HG03196 (cell line): Measurements from ENCODE around the gene PRR5.

Experiments
- ATAC-seq: cut with Tn5 transposase; IDR thresholded peaks from one replicate; pipeline ENCODE4 v1.9.1; 2021; ENCODE audit not compliant: unreplicated experiment

Gene PRR5

DNA sequence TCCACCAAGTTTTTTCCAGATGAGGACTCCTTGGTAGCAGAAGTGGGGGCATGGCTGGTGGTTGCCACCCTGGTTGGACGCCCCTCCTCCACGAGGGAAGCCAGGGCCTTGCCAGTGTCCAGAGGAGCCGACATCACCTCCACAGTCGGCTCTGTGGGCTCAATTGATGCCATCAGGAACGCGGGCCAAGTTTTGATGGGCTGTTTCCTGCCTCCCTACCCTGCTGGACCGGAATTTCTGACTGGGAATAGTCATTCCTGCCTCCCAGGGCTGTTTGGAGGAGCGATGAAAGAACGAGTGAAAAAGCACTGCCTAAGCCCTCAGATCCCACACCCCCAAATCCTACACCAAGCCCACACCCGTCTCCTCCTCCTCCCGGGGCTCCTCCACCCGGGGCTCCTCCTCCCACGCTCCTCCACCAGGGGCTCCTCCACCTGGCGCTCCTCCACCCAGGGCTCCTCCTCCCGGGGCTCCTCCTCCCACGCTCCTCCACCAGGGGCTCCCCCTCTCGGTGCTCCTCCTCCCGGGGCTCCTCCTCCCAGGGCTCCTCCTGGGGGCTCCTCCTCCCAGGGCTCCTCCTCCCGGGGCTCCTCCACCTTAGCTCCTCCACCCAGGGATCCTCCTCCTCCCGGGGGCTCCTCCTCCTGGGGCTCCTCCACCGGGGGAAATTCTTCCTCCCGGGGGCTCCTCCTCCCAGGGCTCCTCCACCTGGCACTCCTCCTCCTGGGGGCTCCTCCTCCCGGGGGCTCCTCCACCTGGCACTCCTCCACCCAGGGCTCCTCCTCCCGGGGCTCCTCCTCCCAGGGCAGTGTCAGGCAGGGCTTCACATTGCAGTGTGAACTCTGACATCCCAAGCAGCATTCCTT is 10.0 kb upstream of the PRR5 start:
- ATAC-seq: no peak

DNA sequence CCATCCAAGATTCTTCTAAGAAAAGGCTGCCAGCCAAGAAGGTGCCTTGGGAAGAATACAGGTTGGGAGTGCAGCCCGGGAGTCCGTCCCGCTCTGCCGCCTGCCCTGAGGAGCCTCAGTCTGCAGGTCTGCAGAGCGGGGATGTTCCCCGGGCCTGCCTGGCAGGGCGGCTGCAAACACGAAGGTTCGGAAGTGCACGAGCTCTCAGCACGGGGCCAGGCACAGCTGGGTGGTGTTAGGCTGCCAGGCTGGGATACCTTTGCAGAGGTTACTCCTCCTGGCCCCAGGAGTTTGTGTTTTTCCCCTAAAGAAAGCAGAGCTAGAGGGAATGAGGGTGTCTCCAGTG is 9.4 kb upstream of the PRR5 start:
- no peak for ATAC-seq

- ATAC-seq: no peak
Measured at GRCh38 chr22:44693145-44693544, 8.9 kb upstream of the PRR5 start.

GRCh38 chr22:44693756-44694155 is 8.2 kb upstream of the PRR5 start:
- ATAC-seq: no peak

DNA sequence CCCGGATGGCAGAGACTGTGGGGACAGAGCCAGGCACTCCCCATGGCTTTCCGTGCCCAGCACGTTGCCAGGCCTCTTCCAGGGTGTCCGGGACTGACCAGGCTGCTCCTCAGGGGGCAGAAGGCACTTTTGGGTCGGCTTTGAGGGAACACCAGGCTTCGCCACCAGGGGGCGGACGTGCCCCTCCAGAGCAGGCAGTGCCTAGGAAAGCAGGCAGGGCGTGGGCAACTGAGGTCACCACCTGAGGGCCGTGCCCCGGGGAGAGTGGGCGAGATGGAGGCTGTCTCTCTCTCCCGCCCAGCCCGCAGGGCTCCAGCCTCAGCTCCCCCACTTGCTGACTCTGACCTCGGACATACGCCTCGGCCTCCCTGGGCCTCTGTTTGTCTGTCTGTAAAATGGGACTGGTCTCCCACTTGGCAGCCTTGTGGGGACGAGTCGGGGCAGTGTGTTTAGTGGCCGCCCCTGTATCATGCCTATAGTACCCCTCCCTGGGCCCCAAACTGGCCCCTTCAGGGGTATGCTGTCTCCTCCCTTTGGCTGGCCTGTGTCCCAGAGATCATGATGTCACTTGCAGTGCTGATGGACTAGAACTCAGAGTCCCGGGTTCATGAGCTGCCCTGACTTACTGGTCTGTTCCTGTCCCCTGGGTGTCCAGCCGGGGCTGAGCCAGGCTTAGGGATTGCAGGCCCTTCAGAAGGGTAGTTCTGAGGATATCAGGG is 4.4 kb upstream of the PRR5 start:
- no peak for ATAC-seq

- no peak for ATAC-seq
Measured at GRCh38 chr22:44698531-44699421, 3.2 kb upstream of the PRR5 start.

DNA sequence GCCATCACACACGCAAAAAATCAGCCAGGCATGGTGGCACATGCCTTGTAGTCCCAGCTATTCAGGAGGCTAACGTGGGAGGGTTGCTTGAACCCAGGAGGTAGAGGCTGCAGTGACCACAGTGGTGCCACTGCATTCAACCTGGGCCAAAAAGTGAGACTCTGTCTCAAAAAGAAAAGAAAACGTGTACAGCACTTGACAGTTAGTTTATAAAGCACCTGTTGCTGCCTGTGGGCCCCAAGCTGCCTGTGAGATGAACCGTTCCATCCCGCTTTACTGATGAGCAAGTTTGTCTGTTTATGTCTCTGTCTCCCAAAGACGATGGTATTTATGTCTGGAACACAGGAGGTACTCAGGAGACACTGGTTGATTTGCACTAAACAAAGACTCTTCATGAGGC is 1.5 kb upstream of the PRR5 start:
- ATAC-seq: no peak

GRCh38 chr22:44701187-44701790 is 715 bp upstream of the PRR5 start:
- no peak for ATAC-seq

DNA sequence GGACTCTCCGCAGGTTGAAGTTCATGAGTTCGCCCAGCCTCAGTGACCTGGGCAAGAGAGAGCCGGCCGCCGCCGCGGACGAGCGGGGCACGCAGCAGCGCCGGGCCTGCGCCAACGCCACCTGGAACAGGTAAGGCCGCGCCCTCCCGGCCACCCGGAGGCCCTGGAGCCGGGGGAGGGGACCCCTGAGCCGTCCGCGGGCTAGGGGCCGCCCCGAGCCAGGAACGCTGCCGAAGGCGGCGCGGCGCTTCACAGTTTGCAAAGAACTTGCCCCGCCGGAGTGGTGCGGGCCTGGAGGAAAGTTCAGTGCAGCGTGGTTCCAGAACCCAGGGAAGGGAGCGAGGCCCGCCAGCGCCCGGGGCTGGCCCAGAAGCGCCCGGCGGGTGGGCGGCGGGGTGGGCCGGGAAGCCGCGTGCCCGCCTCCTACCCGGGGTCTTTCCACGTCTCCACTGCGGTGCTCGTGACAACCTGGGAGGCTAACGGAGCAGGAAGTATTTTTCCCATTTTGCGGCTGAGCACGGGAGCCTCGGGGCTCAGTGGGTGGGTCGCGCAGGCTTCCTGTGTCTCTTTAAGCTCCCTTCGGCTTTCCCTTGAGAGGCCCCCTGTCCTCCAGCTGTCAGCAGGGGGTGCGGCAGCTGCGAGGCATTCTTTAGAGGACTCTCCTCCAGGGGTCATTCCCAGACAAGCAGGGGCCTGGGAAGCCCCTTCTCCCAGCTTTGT is 635 bp downstream of the PRR5 start:
- peak; percentile 22 for ATAC-seq

DNA sequence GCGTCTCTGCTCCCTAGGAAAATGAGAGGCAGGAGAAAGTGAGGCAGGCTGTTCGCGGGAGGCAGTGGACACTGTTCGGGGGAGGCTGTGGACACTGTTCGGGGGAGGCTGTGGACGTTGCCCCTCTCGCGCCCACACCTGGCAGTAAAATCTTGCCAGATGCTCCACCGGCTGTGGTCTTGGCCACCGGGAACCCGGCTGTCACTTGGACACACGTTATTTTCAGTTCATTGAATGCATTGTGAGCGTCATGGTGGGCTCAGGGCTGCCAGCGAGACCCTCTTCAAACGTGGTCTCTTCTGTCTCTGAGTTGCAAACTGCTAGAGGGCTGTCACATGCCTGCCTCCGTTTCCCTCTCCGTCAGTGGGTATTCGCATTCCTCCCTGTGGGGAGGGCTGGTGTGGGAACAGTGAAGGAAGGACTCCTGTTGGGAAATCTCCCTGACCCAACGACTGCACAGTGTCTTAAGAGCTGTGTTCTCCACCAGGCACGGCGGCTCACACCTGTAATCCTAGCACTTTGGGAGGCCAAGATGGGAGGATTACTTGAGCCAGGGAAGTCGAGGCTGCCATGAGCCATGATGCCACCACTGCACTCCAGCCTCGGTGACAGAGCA is 1.4 kb downstream of the PRR5 start:
- no peak for ATAC-seq

DNA sequence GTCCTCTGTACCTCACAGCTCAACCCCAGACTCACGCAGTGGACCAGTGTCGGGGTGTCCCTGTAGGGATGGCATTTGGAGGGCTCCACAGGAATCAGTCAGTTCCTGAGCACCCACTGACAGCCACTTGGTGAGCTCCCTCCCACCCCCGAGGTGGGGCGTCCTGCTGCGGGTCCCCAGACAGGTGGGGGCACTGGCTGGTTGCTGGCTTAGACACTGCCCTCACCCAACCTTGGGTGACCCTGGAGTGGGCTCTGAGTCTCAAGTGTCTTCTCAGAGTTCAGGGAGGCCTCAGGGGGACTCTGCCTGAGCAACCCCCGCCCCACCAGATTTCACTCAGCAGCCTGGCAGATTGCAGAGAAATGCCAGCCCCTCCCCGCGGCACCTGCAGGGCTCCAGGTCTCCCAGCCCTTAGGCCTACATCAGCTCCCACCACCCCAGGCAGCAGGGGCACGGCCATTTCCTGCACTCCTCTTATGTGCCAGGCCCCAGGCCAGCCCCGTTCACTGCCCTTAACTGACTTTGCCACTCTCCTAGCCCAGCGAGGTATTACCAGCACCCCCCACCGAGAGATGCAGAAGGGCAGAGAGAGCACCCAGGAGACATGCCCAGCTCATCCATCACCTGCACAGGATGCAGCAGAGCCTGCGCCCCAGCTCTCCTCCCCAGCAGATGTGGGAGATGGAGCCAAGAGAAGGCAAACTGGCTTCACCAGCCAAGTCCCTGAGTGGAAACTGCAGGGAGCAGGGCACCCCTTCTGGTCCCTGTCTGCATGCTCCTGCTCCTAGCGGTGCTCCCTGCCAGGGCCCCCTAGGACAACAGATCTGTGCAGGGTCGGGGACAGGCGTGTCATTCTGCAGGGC is 2.4 kb downstream of the PRR5 start:
- no peak for ATAC-seq

- ATAC-seq: no peak
Measured at GRCh38 chr22:44705022-44705297, 3.0 kb downstream of the PRR5 start.

- no peak for ATAC-seq
Measured at GRCh38 chr22:44706488-44706887, 4.5 kb downstream of the PRR5 start.

GRCh38 chr22:44707178-44707577 is 5.2 kb downstream of the PRR5 start:
- no peak for ATAC-seq

- ATAC-seq: no peak
Measured at GRCh38 chr22:44707752-44708151, 5.7 kb downstream of the PRR5 start.

DNA sequence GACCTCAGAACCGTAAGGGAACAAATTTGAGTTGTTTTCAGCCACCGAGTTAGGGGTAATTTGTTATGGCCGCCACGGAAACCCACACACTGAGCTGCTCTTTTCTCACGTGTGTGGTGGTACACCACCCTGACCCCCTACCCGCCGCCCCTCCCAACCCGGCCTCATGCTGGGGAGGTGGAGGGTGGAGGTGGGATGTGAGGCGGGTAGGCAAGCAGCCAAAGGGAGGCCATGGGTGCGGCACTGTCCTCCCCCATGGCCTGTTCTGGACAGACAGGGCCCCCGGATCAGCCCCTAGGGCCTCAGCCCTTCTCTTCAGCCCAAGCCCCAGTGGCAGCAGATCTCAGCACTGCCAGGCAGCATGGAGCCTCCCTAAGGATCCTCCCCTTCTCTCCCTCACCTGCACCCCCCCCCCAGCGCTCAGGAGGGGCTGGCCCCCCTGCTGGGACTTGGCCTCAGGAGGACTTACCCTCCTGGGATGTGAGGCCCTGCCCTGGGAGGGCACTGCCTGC is 7.9 kb downstream of the PRR5 start:
- ATAC-seq: no peak

DNA sequence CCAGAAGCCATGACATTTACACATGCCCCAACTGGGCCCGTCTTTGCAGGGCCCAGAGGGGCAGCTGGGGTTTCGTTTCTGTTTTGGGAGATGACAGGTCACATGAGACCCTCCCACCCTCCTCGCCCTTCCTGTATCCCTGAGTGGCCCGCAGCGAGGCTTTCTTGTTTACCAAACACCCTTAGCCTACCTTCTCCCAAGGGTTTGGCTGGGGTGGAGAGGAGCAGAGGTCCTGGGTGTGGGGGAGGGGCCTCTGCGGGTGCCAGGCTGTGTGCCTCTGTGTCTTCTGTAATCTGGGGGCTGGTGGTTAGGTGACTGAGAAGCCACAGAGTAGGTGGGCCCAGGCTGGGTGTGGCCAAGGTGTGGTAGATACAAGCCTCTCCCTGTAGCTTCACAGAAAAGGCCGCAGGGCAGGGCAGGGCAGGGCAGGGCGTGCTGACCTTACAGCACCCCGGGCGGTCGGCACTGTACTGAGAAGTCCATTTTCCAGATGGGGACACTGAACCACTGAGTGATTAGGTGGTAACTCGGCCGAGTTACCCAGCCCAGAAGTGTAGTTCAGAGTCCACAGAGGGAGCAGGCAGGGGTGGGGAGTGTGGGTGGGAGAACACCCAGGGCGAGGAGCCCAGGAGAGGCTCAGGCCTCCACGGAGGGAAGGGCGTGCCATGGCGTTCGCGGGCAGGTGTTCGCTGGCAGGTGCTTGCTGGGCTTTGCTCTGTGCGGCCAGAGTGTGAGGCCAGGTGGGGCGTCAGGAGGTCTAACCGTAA is 8.7 kb downstream of the PRR5 start:
- no peak for ATAC-seq

DNA sequence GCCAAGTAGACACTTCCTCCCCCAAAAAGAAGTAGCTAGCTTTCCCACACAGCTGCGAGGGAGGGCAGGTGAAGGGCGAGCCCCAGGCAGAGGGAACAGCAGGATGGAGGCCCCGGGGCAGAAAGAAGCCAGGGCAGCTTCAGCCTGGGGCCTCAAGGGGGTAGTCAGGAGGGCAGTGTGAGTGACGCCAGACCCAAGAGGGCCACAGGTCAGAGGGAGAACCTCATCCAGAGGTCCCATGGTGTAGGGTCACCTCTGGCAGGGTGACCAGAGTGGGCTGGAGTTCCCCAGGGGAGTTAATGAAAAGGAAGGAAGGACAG is 9.2 kb downstream of the PRR5 start:
- ATAC-seq: no peak
